Lung microvascular endothelial cell (primary cell): ENCODE results near the gene YWHAG. TPM values are rescaled to one million over a fixed set of nuclear protein-coding genes. Genes with fewer than 3 reads are reported as not detected.

Experiments used
- total RNA-seq: library from RNA; depleted of rRNA; stranded (reverse); fragments of >200 nt; gene quantifications from 2 replicates; pipeline ENCODE4 v1.2.1, GENCODE V29; 2014

YWHAG gene
- total RNA-seq, 1 donor from 2014 or later = 98.4 TPM

Other genes with a start within 250 kb of the YWHAG start
- gene SRRM3, start 157.1 kb downstream of the YWHAG start, total RNA-seq = 1.5 and 3.0 TPM in 2 replicates
- gene HSPB1, start 56.3 kb downstream of the YWHAG start, total RNA-seq = 78.5 and 125 TPM in 2 replicates
- 0.22 and 0.40 TPM in 2 replicates for gene SSC4D, start 50.7 kb upstream of the YWHAG start, total RNA-seq
- 0.65 and 1.8 TPM in 2 replicates for gene ZP3, start 66.0 kb upstream of the YWHAG start, total RNA-seq
- gene DTX2, start 102.7 kb upstream of the YWHAG start, total RNA-seq = 2.0 and 3.6 TPM in 2 replicates
- under 0.01 TPM in 2 replicates for gene UPK3B, start 151.6 kb upstream of the YWHAG start, total RNA-seq
- not detected in 2 replicates for gene SPDYE16, start 184.3 kb upstream of the YWHAG start, total RNA-seq